K562 (cell line): ENCODE measurements around the gene CEP68. TPM values are rescaled to one million over a fixed set of nuclear protein-coding genes. Genes with fewer than 3 reads are reported as not detected.
A peak's percentile ranks its signal among the peaks of the same experiment; 100 is the strongest.

ENCODE experiments used
- ATAC-seq: fragments of 200-7000 bp; cut with Tn5 transposase; 3 replicates; pipeline ENCODE4 v1.9.1; 2020; ENCODE audit warnings: moderate library complexity
- BruUV-seq: library from RNA; stranded (reverse); fragments of 400-500 nt; replicated peaks from 2 replicates; lab custom pipeline; 2021; lab: Mats Ljungman, UMichigan
- CTCF ChIA-PET: fragments of 300-600 bp; formaldehyde crosslinking; extraction: SDS; loops from one replicate; lab custom pipeline; 2021; ENCODE audit warnings: low intra/inter-chr PET ratio; lab: Yijun Ruan, JAX
- POLR2A ChIA-PET: fragments of 300-600, 350-650 bp; sonication (Branson Sonifier 250); formaldehyde crosslinking; extraction: SDS; loops from one replicate; lab custom pipeline; 2021; ENCODE audit warnings: antibody characterized with exemption, inconsistent platforms; lab: Yijun Ruan, JAX
- DNase-seq, 4 experiments: peaks; one replicate each; pipeline versions ENCODE4 v3.0.0 to v3.0.0-alpha.2; 2011 to 2018; ENCODE audit warnings: low spot score in 3 of 4, mixed read lengths in 3 of 4; ENCODE audit errors: extremely low read depth in 1 of 4
- FAIRE-seq: peaks from 2 replicates; lab custom pipeline; 2011; peaks lifted over from hg19 to GRCh38; lab: Jason Lieb, UNC
- H2AFZ ChIP-seq: 2 replicates; pipeline ENCODE4 v1.6.0; 2011; ENCODE audit warnings: low read depth, low read length, control low read depth, inconsistent platforms
- H3K27ac ChIP-seq: fragments of 200-600 bp; 3 replicates; pipeline ENCODE4 v1.8.0; 2011; ENCODE audit warnings: low read depth, mild to moderate bottlenecking, control low read depth, inconsistent platforms, low read length, moderate library complexity, mixed read lengths; ENCODE audit errors: extremely low read depth
- H3K27me3 ChIP-seq, 2 experiments: fragments of 300-600 bp in 1 of 2; 2 replicates in 1 of 2; 3 replicates in 1 of 2; pipeline versions ENCODE4 v1.6.0 to v1.8.0; 2011; ENCODE audit warnings: inconsistent platforms in 2 of 2, low read length in 2 of 2, mild to moderate bottlenecking in 1 of 2, mixed read lengths in 1 of 2, moderate library complexity in 1 of 2; ENCODE audit not compliant: control insufficient read depth in 2 of 2, insufficient read depth in 2 of 2
- H3K36me3 ChIP-seq: fragments of 300-600 bp; 3 replicates; pipeline ENCODE4 v1.8.0; 2011; ENCODE audit warnings: mild to moderate bottlenecking, low read length, inconsistent platforms; ENCODE audit not compliant: control insufficient read depth, insufficient read depth
- H3K4me1 ChIP-seq, 2 experiments: fragments of 200-600 bp in 1 of 2; replicated peaks in 1 of 2; 2 replicates in 1 of 2; 3 replicates in 1 of 2; pipeline versions ENCODE4 v1.5.1 to v1.8.0; 2011; ENCODE audit warnings: inconsistent platforms in 2 of 2, low read length in 2 of 2, mild to moderate bottlenecking in 1 of 2, mixed read lengths in 1 of 2, moderate library complexity in 1 of 2; ENCODE audit not compliant: control insufficient read depth in 2 of 2, insufficient read depth in 2 of 2
- H3K4me2 ChIP-seq: 2 replicates; pipeline ENCODE4 v1.6.1; 2011; ENCODE audit warnings: low read length, control low read depth, inconsistent platforms, mixed read lengths; ENCODE audit not compliant: insufficient read depth
- H3K4me3 ChIP-seq: fragments of 200-600 bp; sonication (generic), shearing (Covaris generic); 2 replicates; pipeline ENCODE4 v1.5.1; 2016; ENCODE audit warnings: control low read depth, inconsistent platforms
- H3K79me2 ChIP-seq: fragments of 200-600 bp; 3 replicates; pipeline ENCODE4 v1.8.0; 2011; ENCODE audit warnings: low read length, inconsistent platforms; ENCODE audit not compliant: control insufficient read depth, insufficient read depth
- H3K9ac ChIP-seq, 2 experiments: 2 replicates each; pipeline versions ENCODE4 v1.6.0 to v1.6.1; 2011; ENCODE audit warnings: low read depth in 2 of 2, low read length in 2 of 2, control low read depth in 1 of 2, inconsistent platforms in 1 of 2, mild to moderate bottlenecking in 1 of 2, mixed read lengths in 1 of 2; ENCODE audit not compliant: insufficient read depth in 1 of 2
- H3K9me1 ChIP-seq: one replicate; pipeline ENCODE4 v1.6.0; 2011; ENCODE audit warnings: inconsistent platforms, mild to moderate bottlenecking, low read length, moderate library complexity; ENCODE audit not compliant: control insufficient read depth, insufficient read depth
- H3K9me3 ChIP-seq: replicated peaks from 2 replicates; pipeline ENCODE4 v1.5.1; 2011; ENCODE audit warnings: low read depth, low read length, inconsistent platforms; ENCODE audit not compliant: control insufficient read depth, insufficient read depth
- H4K20me1 ChIP-seq: replicated peaks from 2 replicates; pipeline ENCODE4 v1.6.1; 2011; ENCODE audit warnings: low read length, inconsistent platforms, mixed read lengths; ENCODE audit not compliant: control insufficient read depth, insufficient read depth
- E2F3 ChIP-seq: fragments of 250-450 bp; sonication (Bioruptor Pico); IDR thresholded peaks from 2 replicates; pipeline ENCODE4 v1.4.0; 2020; ENCODE audit warnings: mild to moderate bottlenecking
- NCOA4 ChIP-seq: fragments of 450-650 bp; IDR thresholded peaks from 2 replicates; pipeline ENCODE4 v1.6.1; 2018; ENCODE audit warnings: mild to moderate bottlenecking; ENCODE audit not compliant: partially characterized antibody
- SP1 ChIP-seq: sonication (generic); formaldehyde crosslinking; IDR thresholded peaks from 2 replicates; pipeline ENCODE4 v1.8.1; 2022; ENCODE audit warnings: mild to moderate bottlenecking, missing genetic modification reagents
- WGBS: fragments of 100-300 bp; shearing (Covaris generic); methylation state at CpG from one replicate; pipeline ENCODE4 v1.1.6; 2016; ENCODE audit warnings: low coverage, mixed read lengths; ENCODE audit not compliant: insufficient coverage; ENCODE audit errors: missing lambda C conversion rate; 5-methylcytosine and 5-hydroxymethylcytosine counted together
- in situ Hi-C: fragments of 300-500 bp; cut with MboI; formaldehyde crosslinking; loops from 4 replicates; pipeline ENCODE4 v1.15.0; 2018; ENCODE audit warnings: inconsistent platforms, mixed read lengths
- intact Hi-C: fragments of 100-400 bp; cut with micrococcal nuclease; formaldehyde crosslinking; loops from 2 replicates; pipeline ENCODE4 v1.14.2; 2022
- polyA plus RNA-seq, 8 experiments: library from polyadenylated mRNA; depleted of rRNA in 4 of 8; stranded (reverse) in 5 of 8; unstranded in 3 of 8; fragments of >200 nt; fragmentation: Nextera tagmentation in 2 of 8; fragmentation: Illumina TruSeq in 1 of 8; extraction: Ambion mirVana in 2 of 8; extraction: Trizol in 1 of 8; gene quantifications; 2 replicates each; pipeline versions ENCODE4 v1.2.1 to v1.2.3, GENCODE V29; 2011 to 2014; ENCODE audit warnings: inconsistent platforms in 1 of 8, missing spikeins in 1 of 8
- total RNA-seq, 7 experiments: library from RNA; depleted of rRNA in 6 of 7; stranded (reverse); fragments of >200 nt in 6 of 7; fragmentation: Illumina TruSeq in 2 of 7; extraction: Trizol in 2 of 7; gene quantifications; 2 replicates each; pipeline versions ENCODE4 v1.2.1 to v1.2.3, GENCODE V29; 2011 to 2021; ENCODE audit warnings: low replicate concordance in 1 of 7

CEP68 gene
- total and polyA plus RNA-seq, 9 of the 15 experiments (the other 6 are each of a cell fraction or from before 2014, with no cell fraction given): 1.4 to 8.5 (median 5.2) TPM

DNA sequence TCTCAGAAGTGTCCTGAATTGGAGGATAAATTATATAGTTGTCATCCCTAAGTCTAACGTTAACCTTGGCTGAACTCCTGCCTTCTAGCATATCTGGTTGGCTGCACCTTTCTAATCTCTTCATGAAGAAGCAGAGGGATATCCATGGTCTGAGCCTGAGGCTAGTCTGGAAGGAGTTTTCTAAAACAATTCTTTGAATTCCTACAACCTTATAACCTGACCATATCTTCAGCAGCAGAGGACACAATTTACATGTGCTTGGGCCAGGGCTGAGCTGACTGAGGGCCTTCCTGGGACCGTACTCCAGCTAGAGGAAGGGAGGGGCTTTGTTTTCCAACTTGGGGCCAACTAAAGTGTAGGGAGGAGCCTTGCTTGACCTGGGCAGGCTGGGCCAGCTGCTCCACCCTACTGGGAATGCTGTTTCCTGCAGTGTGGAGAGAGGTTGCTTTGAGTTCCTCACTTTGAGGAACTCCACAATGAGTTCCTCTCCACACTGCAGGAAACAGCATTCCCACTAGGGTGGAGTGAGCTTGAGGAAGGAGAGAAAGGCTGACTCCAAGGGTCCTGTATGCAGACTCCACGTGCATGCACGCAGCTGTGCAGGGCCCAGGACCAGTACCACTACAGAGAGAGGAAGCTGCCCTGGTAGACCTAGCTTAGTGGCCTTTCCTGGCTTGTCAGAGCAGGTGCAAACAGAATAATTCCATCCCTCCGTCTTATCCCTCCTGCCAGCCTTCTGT, 19.6 kb downstream of the CEP68 start (continued):
- TF ChIP-seq SP1: no peak

DNA sequence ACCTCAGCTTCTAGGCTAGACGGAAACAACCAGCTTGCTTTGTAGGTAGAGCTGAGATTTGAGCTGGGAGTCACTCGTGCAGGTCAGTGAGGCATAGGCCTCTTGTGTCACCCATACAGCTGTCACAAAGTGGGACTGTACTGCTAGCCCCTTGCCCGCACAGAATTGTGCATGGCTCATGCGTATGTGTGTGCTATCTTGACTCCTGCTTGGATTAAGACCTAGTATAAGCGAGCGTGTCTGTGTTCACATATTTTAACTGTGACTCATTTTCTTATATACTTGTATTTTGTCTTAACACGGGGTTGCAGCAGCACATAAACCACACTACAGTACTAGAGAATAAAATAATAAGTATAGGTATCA, 20.1 kb downstream of the CEP68 start:
- peaks cover 4% of the 10 kb centered on the region for H3K9me1 ChIP-seq
- intact Hi-C loops (no loop called here), in situ Hi-C loops (no loop called here)
- H3K9ac ChIP-seq: peak overlapping the region in 1 of 2 experiments; percentile 49; a peak in 1 of 4 replicates
- no peaks in the 10 kb centered on the region for H3K9me3 ChIP-seq
- ChIA-PET CTCF (no interaction called here), POLR2A (interaction anchor here (0.6 to 1.2 kb wide), 8 partner anchors 10 to 475 kb away, joined by 3 to 12 read pairs (median 3); partner anchors contain the start of gene CEP68)
- no peaks in the 10 kb centered on the region for H3K27me3 ChIP-seq
- H2AFZ ChIP-seq: no peak overlapping the region
- peak overlapping the region; percentile 54 for H3K4me2 ChIP-seq
- TF ChIP-seq NCOA4 (no peak), E2F3 (CRISPR knock-in tag) (0 out of 2 replicates have a peak, but pooled peaks have one; percentile 8)
- ATAC-seq (peak; percentile 6; the same call in 2 of the 3 replicates), FAIRE-seq (no peak), DNase-seq (no peak)
- H3K27ac ChIP-seq: peak overlapping the region; percentile 5; the same call in 1 of the 3 replicates
- peaks cover 11 to 18% of the 10 kb centered on the region in 2 experiments; a peak in 4 of 5 replicates for H3K4me1 ChIP-seq
- no TSS peak for BruUV-seq
- peaks cover 12% of the 10 kb centered on the region; the same call in 1 of the 2 replicates for H4K20me1 ChIP-seq
- peaks cover 71% of the 10 kb centered on the region for H3K36me3 ChIP-seq
- no peak overlapping the region for H3K4me3 ChIP-seq
- WGBS: 68% methylated on average over 7 of the region's 7 CpGs
- H3K79me2 ChIP-seq: no peaks in the 10 kb centered on the region
